DMS153 (cell line): ENCODE data around the gene CSN3.
"Not testable (repeated sequence)": the region's sequence is repeated elsewhere in the genome, so short reads cannot be mapped to it uniquely, and the experiment has no call there.

Experiments
- DNase-seq: peaks from one replicate; lab custom pipeline; 2025; lab: John Stamatoyannopoulos, UW

CSN3 gene

DNA sequence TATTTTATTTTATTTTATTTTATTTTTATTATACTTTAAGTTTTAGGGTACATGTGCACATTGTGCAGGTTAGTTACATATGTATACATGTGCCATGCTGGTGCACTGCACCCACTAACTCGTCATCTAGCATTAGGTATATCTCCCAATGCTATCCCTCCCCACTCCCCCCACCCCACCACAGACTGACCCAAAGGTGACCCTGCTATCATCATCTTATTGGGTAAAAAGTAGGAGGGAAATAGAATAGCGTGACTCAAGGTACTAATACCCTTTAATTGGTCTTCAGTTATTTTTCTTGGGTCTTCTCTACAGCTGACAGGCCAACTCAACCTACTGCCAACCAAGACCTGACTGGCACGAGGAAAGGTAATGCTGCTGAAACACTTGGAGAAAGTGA, at the start of gene CSN3:
CSN3 (plus strand) TSS at position 301 of the 400 bp plus-strand sequence. CDS start 2,223 bp downstream, outside the sequence.
- not testable (repeated sequence) for DNase-seq

DNA sequence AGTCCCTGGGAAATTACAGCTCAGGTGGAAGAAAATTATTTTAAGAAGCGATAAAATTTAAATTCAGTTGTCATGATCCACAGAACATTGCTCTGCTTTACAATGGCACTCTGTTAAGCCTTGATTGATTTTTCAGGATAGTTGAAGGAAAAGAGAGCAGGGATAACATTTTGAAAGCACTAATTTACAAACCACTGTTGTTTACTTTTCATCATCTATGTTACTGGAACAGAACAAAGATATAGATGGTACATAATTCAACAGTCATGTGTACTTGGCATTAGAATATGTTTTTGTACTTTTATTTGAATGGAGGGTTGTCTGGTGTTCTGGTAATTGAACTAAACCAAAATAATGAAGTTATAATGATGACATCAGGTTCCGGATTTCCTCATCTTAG, 49.5 kb upstream of the CSN3 start:
- DNase-seq, result no peak

DNA sequence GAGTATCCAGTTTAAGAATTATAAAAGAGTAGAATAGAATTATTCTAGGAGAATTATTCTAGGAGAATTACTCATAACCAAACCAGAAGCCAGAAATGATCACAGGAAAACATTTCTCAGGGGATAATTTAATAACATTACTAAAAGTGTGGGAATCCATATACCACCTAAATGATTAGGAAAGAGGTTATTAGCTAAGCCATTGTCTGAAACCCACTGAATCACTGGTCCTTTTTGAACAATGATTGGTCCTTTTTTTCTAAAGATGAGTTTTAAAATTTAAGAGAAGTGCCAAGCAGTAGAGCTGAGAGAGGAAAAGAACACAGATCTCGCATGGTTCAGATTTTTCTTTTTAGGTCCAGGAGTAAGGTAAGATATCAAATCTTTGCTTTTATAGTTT, 47.0 kb upstream of the CSN3 start, which contains the start of gene ODAM:
ODAM (plus strand) TSS at position 301 of the 400 bp plus-strand sequence. CDS start 819 bp downstream, outside the sequence.
- no peak for DNase-seq

DNA sequence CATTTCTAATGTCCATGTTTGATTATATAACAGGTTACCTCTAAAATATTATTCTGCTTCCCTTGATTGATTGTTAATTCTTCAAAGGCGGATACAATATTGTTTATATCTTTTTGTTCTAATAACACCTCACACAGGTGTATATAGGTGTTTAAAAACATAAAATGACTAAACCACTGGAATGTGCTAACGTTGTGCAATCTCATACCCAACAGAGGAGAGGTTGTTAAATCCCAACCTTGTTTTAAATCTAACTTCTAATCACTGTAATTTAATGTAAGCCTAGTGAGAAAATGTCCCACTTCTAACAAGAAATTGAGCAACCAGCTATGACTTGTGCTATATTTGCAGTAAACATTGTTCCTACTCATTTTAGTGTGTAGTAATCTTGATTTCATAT, 45.5 kb upstream of the CSN3 start:
- no peak for DNase-seq

DNA sequence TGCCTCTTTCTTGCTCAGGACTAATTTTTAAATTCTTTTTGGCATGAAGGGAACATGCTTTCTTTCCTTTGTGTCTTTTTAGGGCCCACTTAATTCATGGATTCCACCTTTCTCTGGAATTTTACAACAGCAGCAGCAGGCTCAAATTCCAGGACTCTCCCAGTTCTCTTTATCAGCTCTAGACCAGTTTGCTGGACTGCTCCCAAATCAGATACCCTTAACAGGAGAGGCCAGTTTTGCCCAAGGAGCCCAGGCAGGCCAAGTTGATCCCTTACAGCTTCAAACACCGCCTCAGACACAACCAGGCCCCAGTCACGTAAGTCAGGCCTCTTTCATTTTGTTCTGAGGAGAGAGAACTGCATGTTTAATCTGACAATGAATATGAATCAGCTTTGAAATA, 44.6 kb upstream of the CSN3 start:
- no peak for DNase-seq

GRCh38 chr4:70203601-70204000, 38.8 kb upstream of the CSN3 start:
- no peak for DNase-seq

GRCh38 chr4:70212752-70213151, 29.6 kb upstream of the CSN3 start:
- DNase-seq, result not testable (repeated sequence)

- DNase-seq, result not testable (repeated sequence)
Measured at GRCh38 chr4:70216109-70216508, 26.3 kb upstream of the CSN3 start.

- DNase-seq, result not testable (repeated sequence)
Measured at GRCh38 chr4:70216550-70216949, 25.8 kb upstream of the CSN3 start.

GRCh38 chr4:70221389-70221788, 21.0 kb upstream of the CSN3 start:
- not testable (repeated sequence) for DNase-seq

DNA sequence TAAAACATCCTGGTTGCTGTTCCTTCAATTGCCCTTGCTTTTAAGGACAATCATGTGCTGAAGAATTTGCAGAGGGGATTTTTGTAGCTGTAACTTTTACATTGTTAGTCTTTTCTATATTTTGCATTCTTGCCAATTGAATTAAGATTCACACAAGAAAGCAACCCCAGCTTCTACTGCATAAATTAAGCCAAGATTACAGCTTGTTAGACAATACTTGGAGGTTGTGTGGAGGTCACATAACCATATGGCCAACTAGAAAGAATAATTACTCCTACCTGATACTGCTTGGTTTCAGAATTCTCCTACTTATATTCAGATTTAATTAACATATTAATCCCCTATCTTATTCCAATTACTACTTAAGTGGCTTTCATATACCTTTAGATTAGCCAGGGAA, 20.6 kb upstream of the CSN3 start:
- DNase-seq, result not testable (repeated sequence)

DNA sequence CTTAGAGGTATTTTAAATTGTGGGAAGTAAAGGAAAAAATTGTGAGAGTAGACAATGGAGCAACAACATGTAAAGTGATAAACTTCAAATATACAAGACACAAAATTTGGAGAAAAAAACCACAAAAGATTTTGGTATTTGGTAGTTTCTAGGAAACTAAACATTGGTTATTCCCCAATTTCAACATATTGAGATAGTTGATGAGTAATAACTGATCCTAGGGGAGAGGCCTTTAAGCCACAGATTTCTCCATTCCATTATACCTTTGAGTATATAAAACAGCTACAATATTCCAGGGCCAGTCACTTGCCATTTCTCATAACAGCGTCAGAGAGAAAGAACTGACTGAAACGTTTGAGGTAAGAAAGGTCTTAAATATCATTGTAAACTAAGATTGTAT, 16.6 kb upstream of the CSN3 start, which contains the start of gene FDCSP:
FDCSP (plus strand) TSS at position 301 of the 400 bp plus-strand sequence. CDS start 5,071 bp downstream, outside the sequence.
- no peak for DNase-seq

DNA sequence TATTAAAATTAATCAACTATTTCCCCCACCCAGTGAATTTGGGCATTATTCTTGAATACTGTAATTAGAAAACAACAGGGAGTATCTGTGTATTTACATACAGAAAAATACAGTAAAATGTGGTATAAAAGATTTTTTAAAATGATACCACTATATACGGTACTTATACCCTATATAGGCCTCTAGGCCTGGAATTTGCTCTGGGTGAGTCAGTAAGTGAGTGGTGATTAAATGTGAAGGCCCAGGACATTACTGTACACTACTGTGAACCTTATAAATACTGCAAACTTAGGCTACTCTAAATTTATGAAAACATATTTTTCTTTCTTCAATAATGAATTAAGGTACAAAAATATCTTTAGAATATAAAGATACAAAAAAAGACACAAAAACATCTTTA, 6.3 kb upstream of the CSN3 start:
- DNase-seq, result no peak

DNA sequence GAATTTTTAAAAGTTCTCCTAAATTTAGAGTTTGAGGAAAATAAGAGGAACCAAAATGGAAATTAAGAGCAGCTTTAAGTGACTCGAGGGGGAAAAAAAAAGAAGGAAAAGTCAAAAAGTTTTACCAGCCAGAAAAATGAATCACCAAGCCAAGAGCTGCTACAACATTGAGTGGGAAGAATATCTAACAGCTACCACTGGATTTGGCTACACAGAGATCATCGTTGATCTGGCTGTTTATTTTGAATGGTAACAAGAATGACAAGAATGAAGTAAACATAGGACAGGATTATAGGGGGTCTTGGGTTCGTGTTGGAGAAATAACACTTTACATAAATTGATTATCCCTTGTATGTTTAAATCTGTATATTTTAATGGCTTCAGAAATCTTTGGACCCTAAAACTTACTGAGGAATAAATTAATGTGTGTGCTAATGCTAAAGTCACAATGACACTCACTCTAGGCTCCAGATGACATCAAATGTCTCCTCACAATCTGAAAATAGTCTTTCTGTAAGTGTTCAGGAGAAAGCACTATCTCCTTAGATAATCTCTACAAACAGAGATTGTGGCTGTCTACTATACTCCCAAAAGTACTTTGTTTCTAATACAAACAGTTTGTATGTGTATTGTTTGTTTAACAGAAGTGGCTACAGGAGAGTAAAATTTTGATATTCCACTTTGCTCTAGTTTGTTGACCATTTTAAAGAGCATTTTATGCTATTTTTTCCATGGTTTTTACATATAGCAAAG, 3.1 kb upstream of the CSN3 start:
- DNase-seq, result no peak

GRCh38 chr4:70239884-70240591, 2.4 kb upstream of the CSN3 start:
- DNase-seq, result no peak

DNA sequence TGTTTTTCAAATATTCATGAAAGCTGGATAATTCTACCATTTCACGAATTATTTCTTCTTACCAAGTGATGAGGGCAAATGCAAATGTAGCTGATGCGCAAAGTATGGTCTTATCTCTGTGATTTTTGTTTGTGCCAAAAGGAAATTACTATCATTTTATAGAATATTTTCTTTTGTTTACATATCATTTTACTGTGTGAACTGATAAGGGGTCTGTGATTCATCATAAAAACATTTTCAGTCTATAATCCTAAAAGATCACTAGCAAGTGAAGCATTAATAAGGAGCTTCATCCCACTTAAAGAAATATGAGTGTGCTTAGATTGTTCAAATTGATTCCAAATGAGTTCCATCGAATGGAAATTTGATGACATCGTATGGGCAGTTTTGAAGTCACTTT, 694 bp downstream of the CSN3 start:
- no peak for DNase-seq

- no peak for DNase-seq
Measured at GRCh38 chr4:70251250-70251944, 9.0 kb downstream of the CSN3 start.

- DNase-seq, result no peak
Measured at GRCh38 chr4:70251945-70252277, 9.5 kb downstream of the CSN3 start.

DNA sequence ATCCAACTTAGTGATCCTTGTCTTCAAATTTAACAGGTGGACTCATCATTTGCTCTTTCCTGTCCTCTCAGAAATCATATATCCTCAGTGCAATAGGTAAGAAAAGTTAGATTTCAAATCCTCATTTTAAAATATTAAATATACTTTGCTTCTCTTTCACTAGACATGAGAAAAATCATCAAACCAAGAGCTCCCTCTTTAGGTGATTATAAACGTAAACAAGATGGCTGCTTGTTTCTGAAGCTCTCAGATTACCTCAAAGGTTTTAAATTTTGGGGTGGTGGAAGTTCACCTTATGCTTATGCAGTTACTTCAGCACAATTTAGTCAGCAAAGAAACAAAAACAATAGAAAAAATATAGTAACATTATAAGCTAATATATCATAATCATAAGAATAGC, 27.3 kb downstream of the CSN3 start:
- DNase-seq, result no peak

GRCh38 chr4:70277121-70277520, 34.7 kb downstream of the CSN3 start:
- DNase-seq, result no peak

- peak; percentile 99 for DNase-seq
Measured at GRCh38 chr4:70280567-70280966, 38.2 kb downstream of the CSN3 start.

- DNase-seq, result no peak
Measured at GRCh38 chr4:70288651-70289050, 46.3 kb downstream of the CSN3 start.

- DNase-seq, result no peak
Measured at GRCh38 chr4:70291341-70291740, 48.9 kb downstream of the CSN3 start.
